Measurements from ENCODE around the gene DUX4. TPM values are rescaled to one million over a fixed set of nuclear protein-coding genes. Genes with fewer than 3 reads are reported as not detected.
"Not testable (repeated sequence)": the region's sequence is repeated elsewhere in the genome, so short reads cannot be mapped to it uniquely, and the experiment has no call there.

The DUX4 gene
- not detected in 2 replicates for total RNA-seq

GRCh38 chr4:190173428-190173827 lies at the start of gene DUX4:
Gene DUX4, plus strand, starts transcription at chr4:190173774. Its CDS starts 0 bp downstream, at chr4:190173774.
- H3K9me3 ChIP-seq (ENCODE audit: low read depth, low read length); DNase-seq (ENCODE audit: insufficient read length, low spot score, missing footprints); H3K79me2 ChIP-seq (ENCODE audit: insufficient read depth, low read length); H3K27me3 ChIP-seq (ENCODE audit: insufficient read depth, low read length); H4K20me1 ChIP-seq (ENCODE audit: insufficient read depth, low read length); H3K27ac ChIP-seq (ENCODE audit: low read depth, low read length); H3K4me2 ChIP-seq (ENCODE audit: insufficient read depth, low read length); H3K36me3 ChIP-seq (ENCODE audit: insufficient read depth, low read length); H3K4me1 ChIP-seq (ENCODE audit: insufficient read depth, low read length); H3K4me3 ChIP-seq (ENCODE audit: insufficient read depth, low read length); H2AFZ ChIP-seq (ENCODE audit: low read length): not testable (repeated sequence)

- H4K20me1 ChIP-seq (ENCODE audit: insufficient read depth, low read length), result not testable (repeated sequence)
Measured at GRCh38 chr4:190175436-190175835, 1.9 kb downstream of the DUX4 start.

GRCh38 chr4:190177727-190178605 lies 4.4 kb downstream of the DUX4 start:
- H2AFZ ChIP-seq (ENCODE audit: low read length); H3K4me3 ChIP-seq (ENCODE audit: insufficient read depth, low read length); DNase-seq (ENCODE audit: insufficient read length, low spot score, missing footprints); H3K4me1 ChIP-seq (ENCODE audit: insufficient read depth, low read length); H3K27ac ChIP-seq (ENCODE audit: low read depth, low read length); H3K79me2 ChIP-seq (ENCODE audit: insufficient read depth, low read length); H4K20me1 ChIP-seq (ENCODE audit: insufficient read depth, low read length); H3K36me3 ChIP-seq (ENCODE audit: insufficient read depth, low read length); H3K4me2 ChIP-seq (ENCODE audit: insufficient read depth, low read length); H3K27me3 ChIP-seq (ENCODE audit: insufficient read depth, low read length); H3K9me3 ChIP-seq (ENCODE audit: low read depth, low read length): not testable (repeated sequence)

More at GRCh38 chr4:190175436-190175835, 1.9 kb downstream of the DUX4 start:
- H3K27ac ChIP-seq (ENCODE audit: low read depth, low read length); H3K4me2 ChIP-seq (ENCODE audit: insufficient read depth, low read length); H3K79me2 ChIP-seq (ENCODE audit: insufficient read depth, low read length); H3K4me3 ChIP-seq (ENCODE audit: insufficient read depth, low read length); H3K36me3 ChIP-seq (ENCODE audit: insufficient read depth, low read length); DNase-seq (ENCODE audit: insufficient read length, low spot score, missing footprints); H3K27me3 ChIP-seq (ENCODE audit: insufficient read depth, low read length); H3K4me1 ChIP-seq (ENCODE audit: insufficient read depth, low read length); H3K9me3 ChIP-seq (ENCODE audit: low read depth, low read length); H2AFZ ChIP-seq (ENCODE audit: low read length): not testable (repeated sequence)

- H3K36me3 ChIP-seq (ENCODE audit: insufficient read depth, low read length); H3K9me3 ChIP-seq (ENCODE audit: low read depth, low read length); H3K27ac ChIP-seq (ENCODE audit: low read depth, low read length); H3K4me1 ChIP-seq (ENCODE audit: insufficient read depth, low read length); H3K4me3 ChIP-seq (ENCODE audit: insufficient read depth, low read length); H3K27me3 ChIP-seq (ENCODE audit: insufficient read depth, low read length); H4K20me1 ChIP-seq (ENCODE audit: insufficient read depth, low read length); DNase-seq (ENCODE audit: insufficient read length, low spot score, missing footprints); H2AFZ ChIP-seq (ENCODE audit: low read length); H3K4me2 ChIP-seq (ENCODE audit: insufficient read depth, low read length); H3K79me2 ChIP-seq (ENCODE audit: insufficient read depth, low read length): not testable (repeated sequence)
Measured at GRCh38 chr4:190178606-190178990, 5.0 kb downstream of the DUX4 start.

- not testable (repeated sequence) for H3K4me2 ChIP-seq (ENCODE audit: insufficient read depth, low read length); H3K79me2 ChIP-seq (ENCODE audit: insufficient read depth, low read length); H3K9me3 ChIP-seq (ENCODE audit: low read depth, low read length); H3K4me1 ChIP-seq (ENCODE audit: insufficient read depth, low read length); H3K27ac ChIP-seq (ENCODE audit: low read depth, low read length); DNase-seq (ENCODE audit: insufficient read length, low spot score, missing footprints); H3K4me3 ChIP-seq (ENCODE audit: insufficient read depth, low read length); H4K20me1 ChIP-seq (ENCODE audit: insufficient read depth, low read length); H3K27me3 ChIP-seq (ENCODE audit: insufficient read depth, low read length); H3K36me3 ChIP-seq (ENCODE audit: insufficient read depth, low read length); H2AFZ ChIP-seq (ENCODE audit: low read length)
Measured at GRCh38 chr4:190179030-190179739, 5.6 kb downstream of the DUX4 start.

GRCh38 chr4:190179740-190180094 lies 6.1 kb downstream of the DUX4 start:
- DNase-seq (ENCODE audit: insufficient read length, low spot score, missing footprints); H3K27me3 ChIP-seq (ENCODE audit: insufficient read depth, low read length); H3K4me3 ChIP-seq (ENCODE audit: insufficient read depth, low read length); H3K79me2 ChIP-seq (ENCODE audit: insufficient read depth, low read length); H4K20me1 ChIP-seq (ENCODE audit: insufficient read depth, low read length); H3K36me3 ChIP-seq (ENCODE audit: insufficient read depth, low read length); H3K4me1 ChIP-seq (ENCODE audit: insufficient read depth, low read length); H2AFZ ChIP-seq (ENCODE audit: low read length); H3K9me3 ChIP-seq (ENCODE audit: low read depth, low read length); H3K4me2 ChIP-seq (ENCODE audit: insufficient read depth, low read length); H3K27ac ChIP-seq (ENCODE audit: low read depth, low read length): not testable (repeated sequence)

GRCh38 chr4:190180947-190181346 lies 7.4 kb downstream of the DUX4 start:
- H3K79me2 ChIP-seq (ENCODE audit: insufficient read depth, low read length); H3K27ac ChIP-seq (ENCODE audit: low read depth, low read length); H3K4me1 ChIP-seq (ENCODE audit: insufficient read depth, low read length); H4K20me1 ChIP-seq (ENCODE audit: insufficient read depth, low read length); H2AFZ ChIP-seq (ENCODE audit: low read length); H3K27me3 ChIP-seq (ENCODE audit: insufficient read depth, low read length); H3K36me3 ChIP-seq (ENCODE audit: insufficient read depth, low read length); DNase-seq (ENCODE audit: insufficient read length, low spot score, missing footprints); H3K9me3 ChIP-seq (ENCODE audit: low read depth, low read length); H3K4me2 ChIP-seq (ENCODE audit: insufficient read depth, low read length); H3K4me3 ChIP-seq (ENCODE audit: insufficient read depth, low read length): not testable (repeated sequence)

- not testable (repeated sequence) for H3K4me1 ChIP-seq (ENCODE audit: insufficient read depth, low read length); DNase-seq (ENCODE audit: insufficient read length, low spot score, missing footprints); H3K9me3 ChIP-seq (ENCODE audit: low read depth, low read length); H3K27ac ChIP-seq (ENCODE audit: low read depth, low read length); H3K27me3 ChIP-seq (ENCODE audit: insufficient read depth, low read length); H4K20me1 ChIP-seq (ENCODE audit: insufficient read depth, low read length); H3K79me2 ChIP-seq (ENCODE audit: insufficient read depth, low read length); H2AFZ ChIP-seq (ENCODE audit: low read length); H3K4me2 ChIP-seq (ENCODE audit: insufficient read depth, low read length); H3K4me3 ChIP-seq (ENCODE audit: insufficient read depth, low read length); H3K36me3 ChIP-seq (ENCODE audit: insufficient read depth, low read length)
Measured at GRCh38 chr4:190181481-190182100, 8.0 kb downstream of the DUX4 start.

Data from osteoblast (primary cell).